ENCODE results near the gene ZSWIM6. TPM values are rescaled to one million over a fixed set of nuclear protein-coding genes. Genes with fewer than 3 reads are reported as not detected.

The ZSWIM6 gene
- 24.6 TPM for total RNA-seq

GRCh38 chr5:61331407-61332357 is at the start of gene ZSWIM6:
Gene ZSWIM6 (plus strand): TSS chr5:61332258. CDS start chr5:61332273, 15 bp downstream.

Other genes starting within 250 kb of the ZSWIM6 start
- 43.4 TPM for gene SMIM15, start 169.8 kb upstream of the ZSWIM6 start, total RNA-seq